Heart left ventricle (tissue), 16 donors: Measurements from ENCODE around the gene FAM171A1. TPM values are rescaled to one million over a fixed set of nuclear protein-coding genes. Genes with fewer than 3 reads are reported as not detected.
"Not testable (repeated sequence)": the region's sequence is repeated elsewhere in the genome, so short reads cannot be mapped to it uniquely, and the experiment has no call there.

Source experiments
- ATAC-seq, 4 donors: fragments of 200-7000 bp; cut with Tn5 transposase; one replicate each; pipeline ENCODE4 v1.9.1; 2020 to 2022; ENCODE audit warnings: moderate library complexity in 4 of 4, mild to moderate bottlenecking in 3 of 4, moderate number of reproducible peaks in 1 of 4
- DNase-seq, 5 donors: peaks; one replicate each; pipeline ENCODE4 v3.0.0-alpha.2; 2020
- H3K27ac ChIP-seq, 12 donors: fragments of 200-600 bp; sonication (generic) in 4 of 12; one replicate each; pipeline versions ENCODE4 v1.5.0 to v1.8.0; 2016 to 2022; ENCODE audit warnings: mild to moderate bottlenecking in 2 of 12
- H3K27me3 ChIP-seq, 9 donors: fragments of 200-600 bp; sonication (generic) in 2 of 9; one replicate each; pipeline versions ENCODE4 v1.5.1 to v1.8.0; 2016 to 2022; ENCODE audit warnings: mild to moderate bottlenecking in 3 of 9
- H3K36me3 ChIP-seq, 9 donors: fragments of 200-600 bp; sonication (generic) in 2 of 9; one replicate each; pipeline versions ENCODE4 v1.5.0 to v1.8.0; 2018 to 2022; ENCODE audit warnings: mild to moderate bottlenecking in 2 of 9
- H3K4me1 ChIP-seq, 12 donors: fragments of 200-600 bp; sonication (generic) in 4 of 12; one replicate each; pipeline versions ENCODE4 v1.5.0 to v1.8.0; 2016 to 2022; ENCODE audit warnings: mild to moderate bottlenecking in 3 of 12
- H3K4me3 ChIP-seq, 12 donors: fragments of 200-600 bp; sonication (generic) in 4 of 12; one replicate each; pipeline versions ENCODE4 v1.5.0 to v1.8.0; 2017 to 2022; ENCODE audit warnings: mild to moderate bottlenecking in 9 of 12, moderate library complexity in 4 of 12
- H3K9me3 ChIP-seq, 12 donors: fragments of 200-600 bp; sonication (generic) in 4 of 12; one replicate each; pipeline versions ENCODE4 v1.5.0 to v1.8.0; 2016 to 2022; ENCODE audit warnings: mild to moderate bottlenecking in 1 of 12
- POLR2A ChIP-seq, 2 donors: fragments of 450-650 bp; IDR thresholded peaks; one replicate each; pipeline ENCODE4 v1.6.1; 2017; ENCODE audit warnings: antibody characterized with exemption in 2 of 2, mild to moderate bottlenecking in 2 of 2, moderate library complexity in 2 of 2
- WGBS, 4 donors: extraction: QIAGEN DNeasy Blood & Tissue Kit in 2 of 4; methylation state at CpG; one replicate each; pipeline versions ENCODE4 v1.1.5 to v1.1.7; 2013 to 2018; 5-methylcytosine and 5-hydroxymethylcytosine counted together
- intact Hi-C, 10 donors: fragments of 100-400 bp; cut with DNase I; formaldehyde crosslinking; loops; one replicate each; pipeline versions ENCODE4 v1.11.1 to v1.14.2; 2022
- polyA plus RNA-seq, 2 donors: library from polyadenylated mRNA; stranded (reverse); fragments of 200-250 nt; gene quantifications; one replicate each; pipeline ENCODE4 v1.2.3, GENCODE V29; 2013
- total RNA-seq, 9 donors: library from RNA; depleted of rRNA in 2 of 9; stranded (reverse); fragments of >200 nt in 2 of 9; fragmentation: NEBNext Ultra II Directional in 3 of 9; extraction: Animal tissue kit (Norgen Biotek cat#: 25700) in 3 of 9; gene quantifications; one replicate each; pipeline versions ENCODE4 v1.1.0 to v1.2.4, GENCODE V29; 2016 to 2023
- TF ChIP-seq, protein P1 (sequence below), 12 donors: fragments of 200-600 bp; sonication (generic) in 4 of 12; IDR thresholded peaks; one replicate each; pipeline versions ENCODE4 v1.5.0 to v1.8.0; 2018 to 2022; ENCODE audit warnings: antibody characterized with exemption in 12 of 12, mild to moderate bottlenecking in 5 of 12
- donor health status: ischemic (EF 13 %, LVEDD 7.1; RV severe dilation, severe dysfunction).
- donor health status: healthy with polysubstance abuse.
- donor health status: DM: no; HTN: yes; CAD: no.
- donor health status: DM: no; HTN: no; CAD: no.
- donor health status: ischemic (EF 25% LVEDD 6.9; RV normal size, moderate dysfunction).
- donor health status: ischemic (EF 25% LVEDD 5.7; RV mildly dilated, moderate dysfunction).
- donor health status: healthy.
- donor health status: DM: yes; HTN: yes; CAD: no.
- donor health status: ischemic (EF 35%, LVEDD 5.7; RV mildly dilated, moderate dysfunction).
- donor health status: nonischemic (EF 11% LVEDD 7.7; RV severe dilation, severe dysfunction).
- donor health status: DM: yes; HTN: yes; CAD: no.
- donor health status: PGD.
- donor health status: ischemic (EF 29% LVEDD 5.4; RV normal size, mild dysfunction).
- donor health status: nonischemic (EF 23%, LVEDD 6.1; RV moderate dilation, normal function).

The FAM171A1 gene
- total and polyA plus RNA-seq, 11 donors = 4.1 to 18.0 (median 9.8) TPM

- 49 to 61% (median 56%) methylated on average over 4 of the region's 4 CpGs for WGBS, 4 donors
- no peak overlapping the region for H3K4me3 ChIP-seq
Measured at GRCh38 chr10:15393139-15393825, 22.2 kb upstream of the FAM171A1 start.

DNA sequence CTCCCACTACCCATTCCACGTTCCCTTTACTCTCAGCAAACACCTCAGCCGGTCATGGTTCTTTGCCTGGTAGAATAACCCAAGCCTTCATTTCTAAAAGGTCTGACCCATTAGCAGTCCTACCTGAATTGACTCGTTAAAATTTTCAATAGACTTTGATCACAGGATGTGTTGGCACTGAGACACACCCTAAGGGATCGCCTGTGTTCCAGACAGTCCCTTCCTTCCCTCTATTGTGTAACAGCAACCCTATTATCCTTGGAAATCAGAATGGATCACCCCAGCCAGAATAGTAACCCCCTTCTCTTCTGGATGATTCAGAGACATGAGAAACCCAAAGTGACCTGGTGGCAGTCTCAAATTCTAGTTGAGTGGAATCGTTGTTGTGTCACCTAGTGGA, 20.4 kb upstream of the FAM171A1 start:
- Histone ChIP-seq H3K36me3 (no peaks in the 10 kb centered on the region), H3K27me3 (no peaks in the 10 kb centered on the region), H3K9me3 (no peaks in the 10 kb centered on the region), H3K27ac (no peak overlapping the region), H3K4me1 (peaks cover 0 to 15% (median 4%) of the 10 kb centered on the region in 12 donors), H3K4me3 (no peak overlapping the region)
- intact Hi-C loops = no loop called here
- 72 to 86% (median 80%) methylated on average over 5 of the region's 5 CpGs for WGBS, 4 donors
- no peak for DNase-seq
- no peak for TF ChIP-seq POLR2A (IDR thresholded peaks at IDR 0.05)
- TF ChIP-seq, protein P1, sequence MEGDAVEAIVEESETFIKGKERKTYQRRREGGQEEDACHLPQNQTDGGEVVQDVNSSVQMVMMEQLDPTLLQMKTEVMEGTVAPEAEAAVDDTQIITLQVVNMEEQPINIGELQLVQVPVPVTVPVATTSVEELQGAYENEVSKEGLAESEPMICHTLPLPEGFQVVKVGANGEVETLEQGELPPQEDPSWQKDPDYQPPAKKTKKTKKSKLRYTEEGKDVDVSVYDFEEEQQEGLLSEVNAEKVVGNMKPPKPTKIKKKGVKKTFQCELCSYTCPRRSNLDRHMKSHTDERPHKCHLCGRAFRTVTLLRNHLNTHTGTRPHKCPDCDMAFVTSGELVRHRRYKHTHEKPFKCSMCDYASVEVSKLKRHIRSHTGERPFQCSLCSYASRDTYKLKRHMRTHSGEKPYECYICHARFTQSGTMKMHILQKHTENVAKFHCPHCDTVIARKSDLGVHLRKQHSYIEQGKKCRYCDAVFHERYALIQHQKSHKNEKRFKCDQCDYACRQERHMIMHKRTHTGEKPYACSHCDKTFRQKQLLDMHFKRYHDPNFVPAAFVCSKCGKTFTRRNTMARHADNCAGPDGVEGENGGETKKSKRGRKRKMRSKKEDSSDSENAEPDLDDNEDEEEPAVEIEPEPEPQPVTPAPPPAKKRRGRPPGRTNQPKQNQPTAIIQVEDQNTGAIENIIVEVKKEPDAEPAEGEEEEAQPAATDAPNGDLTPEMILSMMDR (IDR thresholded peaks at IDR 0.05) = no peak
- ATAC-seq = no peak

More at GRCh38 chr10:15393139-15393825, 22.2 kb upstream of the FAM171A1 start:
- Histone ChIP-seq H3K36me3 (no peaks in the 10 kb centered on the region), H3K4me1 (peaks cover 0 to 3% (median 0%) of the 10 kb centered on the region in 12 donors), H3K27me3 (no peaks in the 10 kb centered on the region), H3K27ac (no peak overlapping the region), H3K9me3 (no peaks in the 10 kb centered on the region)
- DNase-seq (no peak), ATAC-seq (no peak)
- intact Hi-C loops = no loop called here
- TF ChIP-seq, protein P1 (IDR thresholded peaks at IDR 0.05) = no peak
- no peak for TF ChIP-seq POLR2A (IDR thresholded peaks at IDR 0.05)

DNA sequence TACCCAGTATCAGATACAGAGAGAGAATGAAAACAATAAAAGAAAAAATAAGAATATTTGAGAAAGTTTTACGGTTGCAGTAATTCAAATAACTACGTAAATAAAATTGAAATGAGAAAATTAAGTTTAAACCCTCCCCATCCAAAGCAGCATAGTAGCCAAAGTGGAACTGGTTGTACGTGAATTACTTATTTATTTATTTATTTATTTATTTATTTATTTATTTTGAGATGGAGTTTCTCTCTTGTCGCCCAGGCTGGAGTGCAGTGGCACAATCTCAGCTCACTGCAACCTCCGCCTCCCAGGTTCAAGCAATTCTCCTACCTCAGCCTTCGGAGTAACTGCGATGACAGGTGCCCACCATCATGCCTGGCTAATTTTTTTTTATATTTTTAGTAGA, 17.1 kb upstream of the FAM171A1 start:
- WGBS, 4 donors = 93 to 95% (median 94%) methylated on average over 7 of the region's 7 CpGs
- H3K36me3 ChIP-seq, ATAC-seq, intact Hi-C loops, H3K4me3 ChIP-seq, H3K9me3 ChIP-seq, H3K27me3 ChIP-seq, H3K27ac ChIP-seq, DNase-seq: not testable (repeated sequence)
- peaks cover 0 to 23% (median 6%) of the 10 kb centered on the region in 12 donors for H3K4me1 ChIP-seq

DNA sequence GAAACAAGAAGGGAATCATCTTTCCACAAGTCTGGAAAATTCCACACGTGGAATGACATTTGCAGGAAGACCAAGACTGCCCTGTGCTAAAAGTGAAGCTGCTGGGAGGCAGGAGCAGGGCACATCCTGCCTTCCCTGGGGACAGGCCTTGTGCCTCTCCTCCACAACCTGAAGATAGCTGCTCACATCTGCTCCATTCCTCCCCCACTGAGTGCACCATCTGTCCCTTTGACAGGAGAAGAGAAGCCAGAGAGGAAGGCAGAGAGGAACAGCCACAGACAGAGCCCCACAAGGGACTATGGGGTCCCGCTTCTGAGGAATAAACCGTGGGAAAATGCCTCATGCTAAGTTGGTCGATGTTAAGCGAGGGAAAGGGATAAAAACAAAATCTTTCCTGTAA, 15.9 kb upstream of the FAM171A1 start:
- intact Hi-C loops = loop anchor here in 1 of 10 donors (2.0 kb wide), 1 partner anchor 26 kb away; no protein-coding TSS in a partner anchor
- WGBS, 4 donors = 48 to 54% (median 53%) methylated on average over 5 of the region's 5 CpGs
- no peak for ATAC-seq
- no peak for TF ChIP-seq POLR2A (IDR thresholded peaks at IDR 0.05)
- TF ChIP-seq, protein P1 (IDR thresholded peaks at IDR 0.05) = no peak
- H3K36me3 ChIP-seq = no peaks in the 10 kb centered on the region
- no peak overlapping the region for H3K27ac ChIP-seq
- no peaks in the 10 kb centered on the region for H3K9me3 ChIP-seq
- no peak overlapping the region for H3K4me3 ChIP-seq
- peaks cover 0 to 8% (median 0%) of the 10 kb centered on the region in 9 donors for H3K27me3 ChIP-seq
- DNase-seq = no peak
- H3K4me1 ChIP-seq = peaks cover 0 to 23% (median 6%) of the 10 kb centered on the region in 12 donors
